Stimulated activated CD8-positive, alpha-beta memory T cell treated with anti-CD3 and anti-CD28 coated beads, Interleukin-12 subunit alpha, Interleukin-12 subunit beta, amount 100 ng/mL, for 1 hour (primary cell): Measurements from ENCODE around the gene SGCA.

ENCODE experiments used
- DNase-seq: peaks from one replicate; pipeline ENCODE4 v3.0.0-alpha.2; 2020; ENCODE audit warnings: low read depth

SGCA gene

DNA sequence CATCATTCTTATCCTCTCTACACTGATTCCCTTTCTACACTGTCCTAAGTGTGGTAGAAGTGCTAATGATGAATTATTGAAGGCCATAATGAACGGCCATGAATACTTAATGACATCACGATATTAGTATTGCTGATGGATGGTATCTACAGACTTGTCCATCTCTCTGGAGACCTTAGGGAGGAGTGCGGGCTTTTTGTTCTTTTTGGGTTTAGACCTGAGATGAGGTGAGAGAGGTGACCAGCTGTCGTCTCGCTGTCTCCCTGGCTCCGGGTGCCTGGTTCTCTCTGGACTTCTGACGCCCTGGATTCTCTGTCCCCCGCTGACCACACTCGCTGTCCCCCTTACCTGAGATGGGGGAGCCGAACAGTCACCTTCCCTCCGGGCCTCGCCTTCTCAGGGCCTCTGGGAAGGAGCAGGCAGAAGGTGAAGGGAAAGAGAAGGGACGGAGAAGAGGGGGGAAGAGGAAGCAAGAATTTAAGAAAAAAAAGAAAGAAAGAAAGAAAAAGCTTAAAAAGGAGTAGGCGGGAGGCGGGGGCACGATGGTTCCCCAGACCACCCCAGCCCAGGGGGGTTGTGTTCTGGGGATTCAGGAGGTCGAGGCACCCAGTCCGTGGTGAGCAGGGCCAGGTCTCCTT is 17.1 kb downstream of the SGCA start:
- DNase-seq: no peak

DNA sequence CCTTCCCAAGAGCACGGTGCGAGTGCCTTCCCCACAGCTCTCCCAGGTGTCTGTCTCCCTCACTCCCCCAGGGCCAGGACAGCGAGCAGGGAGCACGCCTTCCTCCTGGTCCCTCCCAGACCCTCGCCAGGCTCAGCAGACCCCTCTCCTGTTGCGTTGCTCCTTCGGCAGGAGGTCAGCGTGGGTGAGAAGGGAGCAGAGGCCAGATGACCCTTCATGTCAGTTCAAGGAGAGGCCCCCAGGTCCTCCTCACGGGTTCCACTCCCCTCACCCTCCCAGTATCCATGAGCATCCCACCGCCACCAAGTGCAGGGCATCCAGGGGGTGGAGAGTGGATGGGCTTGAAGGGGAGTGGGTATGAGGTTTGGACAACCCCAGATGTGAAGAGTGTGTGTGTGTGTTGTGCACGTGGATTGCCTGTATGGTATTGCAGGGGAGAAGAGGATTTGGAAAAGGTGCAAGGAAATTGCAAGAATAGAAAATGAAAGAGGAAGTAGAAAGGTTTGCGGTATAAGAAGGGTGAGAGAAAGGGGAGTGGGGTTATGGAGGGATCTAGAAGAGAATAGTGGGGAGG is 17.7 kb downstream of the SGCA start:
- no peak for DNase-seq

DNA sequence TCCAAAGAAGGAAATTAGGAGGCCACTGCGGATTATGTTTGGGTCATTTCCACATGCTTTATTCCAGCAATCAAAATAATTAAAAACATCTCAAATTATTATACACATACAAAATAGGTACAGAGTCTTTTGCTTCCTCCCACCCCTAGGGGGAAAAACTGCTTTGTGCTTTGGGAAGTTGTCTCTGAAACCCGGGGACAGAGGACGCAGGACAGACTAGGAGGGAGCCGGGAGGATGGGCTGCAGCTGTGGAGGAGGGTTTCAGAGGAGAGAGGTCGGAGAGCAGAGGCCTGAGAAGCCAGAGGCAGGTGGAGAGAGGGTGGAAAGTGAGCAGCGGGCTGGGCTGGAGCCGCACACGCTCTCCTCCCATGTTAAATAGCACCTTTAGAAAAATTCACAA is 18.3 kb downstream of the SGCA start:
- no peak for DNase-seq

DNA sequence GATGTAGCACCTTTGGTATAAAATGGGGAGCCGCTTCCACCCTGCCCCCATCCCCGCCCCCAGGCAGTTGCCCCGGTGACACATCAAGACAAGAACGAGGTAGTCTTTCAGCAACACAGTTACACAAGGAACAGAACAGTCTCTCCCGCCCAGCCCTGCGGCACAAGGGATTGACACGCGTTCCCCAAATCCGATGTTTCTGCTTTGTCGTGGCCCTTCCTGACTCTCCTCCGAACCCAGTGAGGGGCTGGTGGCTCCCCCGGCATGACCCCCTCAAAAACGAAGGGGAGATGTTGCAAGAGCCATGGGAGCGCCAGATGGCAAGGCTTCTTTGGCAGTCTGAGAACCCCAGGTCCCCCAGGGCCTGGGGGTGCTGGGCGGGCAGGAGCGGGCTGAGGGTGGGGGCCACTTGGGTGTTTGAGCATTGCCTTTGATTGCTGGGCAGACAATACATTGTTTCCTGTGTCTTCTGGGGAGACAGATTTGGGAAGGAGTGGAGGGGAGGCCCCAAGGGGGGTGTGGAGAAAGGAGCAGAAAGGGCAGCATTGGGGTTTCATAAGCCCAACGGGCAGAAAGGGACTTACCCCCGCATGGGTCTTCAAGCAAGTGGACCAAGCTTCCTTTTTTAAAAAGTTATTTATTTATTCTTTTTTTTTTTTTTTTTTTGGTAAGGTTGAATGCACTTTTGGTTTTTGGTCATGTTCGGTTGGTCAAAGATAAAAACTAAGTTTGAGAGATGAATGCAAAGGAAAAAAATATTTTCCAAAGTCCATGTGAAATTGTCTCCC is 19.0 kb downstream of the SGCA start:
- no peak for DNase-seq

DNA sequence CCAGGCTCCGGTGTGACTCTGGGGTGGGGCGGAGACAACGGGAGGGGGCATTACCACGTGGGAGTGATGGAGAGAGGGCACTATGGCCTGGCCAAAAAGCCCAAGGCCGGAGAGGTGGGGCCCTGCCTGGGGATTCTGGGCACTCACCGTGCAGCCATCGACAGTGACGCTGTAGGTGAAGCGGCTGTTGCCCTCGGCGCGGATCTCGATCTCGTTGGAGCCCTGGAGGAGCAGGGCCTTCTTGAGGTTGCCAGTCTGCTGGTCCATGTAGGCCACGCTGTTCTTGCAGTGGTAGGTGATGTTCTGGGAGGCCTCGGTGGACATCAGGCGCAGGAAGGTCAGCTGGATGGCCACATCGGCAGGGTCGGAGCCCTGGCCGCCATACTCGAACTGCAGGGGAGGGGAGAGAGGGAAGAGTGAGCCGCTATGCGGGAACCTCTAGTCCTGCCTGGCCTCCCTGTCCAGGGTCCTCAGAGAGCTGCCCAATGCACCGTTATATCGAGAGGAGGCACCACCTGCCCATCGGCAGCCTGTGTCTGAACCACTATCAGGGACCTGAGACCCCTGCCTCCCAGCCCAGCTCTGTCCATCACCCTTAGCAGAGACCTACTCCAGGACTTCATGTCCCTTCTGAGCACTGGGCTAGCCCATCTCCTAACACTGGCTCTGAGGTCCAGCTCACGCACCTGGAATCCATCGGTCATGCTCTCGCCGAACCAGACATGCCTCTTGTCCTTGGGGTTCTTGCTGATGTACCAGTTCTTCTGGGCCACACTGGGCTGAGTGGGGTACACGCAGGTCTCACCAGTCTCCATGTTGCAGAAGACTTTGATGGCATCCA is 20.0 kb downstream of the SGCA start:
- DNase-seq: no peak

DNA sequence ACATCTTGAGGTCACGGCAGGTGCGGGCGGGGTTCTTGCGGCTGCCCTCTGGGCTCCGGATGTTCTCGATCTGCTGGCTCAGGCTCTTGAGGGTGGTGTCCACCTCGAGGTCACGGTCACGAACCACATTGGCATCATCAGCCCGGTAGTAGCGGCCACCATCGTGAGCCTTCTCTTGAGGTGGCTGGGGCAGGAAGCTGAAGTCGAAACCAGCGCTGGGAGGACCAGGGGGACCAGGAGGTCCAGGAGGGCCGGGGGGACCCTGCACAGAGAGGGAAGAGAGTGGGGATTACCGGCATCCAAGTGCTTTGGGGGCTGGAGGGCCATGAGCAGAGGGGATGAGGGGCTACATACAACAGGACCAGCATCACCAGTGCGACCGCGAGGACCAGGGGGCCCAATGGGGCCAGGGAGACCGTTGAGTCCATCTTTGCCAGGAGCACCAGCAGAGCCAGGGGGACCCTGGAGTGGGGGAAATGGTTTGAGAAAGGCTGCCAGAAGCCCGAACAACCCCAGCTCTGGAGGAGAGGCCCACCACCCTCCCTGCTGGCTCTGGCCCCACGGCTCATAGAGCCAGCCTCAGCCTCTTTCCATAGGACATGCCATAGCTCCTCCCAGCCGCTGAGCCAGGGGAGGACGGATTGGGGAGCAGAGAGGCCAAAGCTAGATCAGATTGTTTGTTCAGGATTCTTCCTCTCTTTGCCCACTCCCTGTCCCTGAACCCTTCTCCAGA is 21.0 kb downstream of the SGCA start:
- DNase-seq: no peak

DNA sequence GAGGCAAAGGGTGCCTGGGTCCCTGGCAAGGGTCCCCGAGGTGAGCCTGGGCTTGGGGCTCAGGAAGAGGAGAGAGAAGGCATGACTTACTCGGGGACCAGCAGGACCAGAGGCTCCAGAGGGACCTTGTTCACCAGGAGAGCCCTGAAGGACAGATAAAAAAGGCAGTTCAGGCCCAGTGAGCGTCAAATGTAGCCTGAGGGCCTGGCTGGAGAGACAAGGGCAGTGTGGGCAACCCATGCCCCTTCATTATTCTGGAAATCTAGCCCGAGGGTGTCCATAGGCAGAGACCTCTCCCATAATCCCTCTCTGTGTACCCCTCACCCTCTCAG is 21.6 kb downstream of the SGCA start:
- DNase-seq: no peak

DNA sequence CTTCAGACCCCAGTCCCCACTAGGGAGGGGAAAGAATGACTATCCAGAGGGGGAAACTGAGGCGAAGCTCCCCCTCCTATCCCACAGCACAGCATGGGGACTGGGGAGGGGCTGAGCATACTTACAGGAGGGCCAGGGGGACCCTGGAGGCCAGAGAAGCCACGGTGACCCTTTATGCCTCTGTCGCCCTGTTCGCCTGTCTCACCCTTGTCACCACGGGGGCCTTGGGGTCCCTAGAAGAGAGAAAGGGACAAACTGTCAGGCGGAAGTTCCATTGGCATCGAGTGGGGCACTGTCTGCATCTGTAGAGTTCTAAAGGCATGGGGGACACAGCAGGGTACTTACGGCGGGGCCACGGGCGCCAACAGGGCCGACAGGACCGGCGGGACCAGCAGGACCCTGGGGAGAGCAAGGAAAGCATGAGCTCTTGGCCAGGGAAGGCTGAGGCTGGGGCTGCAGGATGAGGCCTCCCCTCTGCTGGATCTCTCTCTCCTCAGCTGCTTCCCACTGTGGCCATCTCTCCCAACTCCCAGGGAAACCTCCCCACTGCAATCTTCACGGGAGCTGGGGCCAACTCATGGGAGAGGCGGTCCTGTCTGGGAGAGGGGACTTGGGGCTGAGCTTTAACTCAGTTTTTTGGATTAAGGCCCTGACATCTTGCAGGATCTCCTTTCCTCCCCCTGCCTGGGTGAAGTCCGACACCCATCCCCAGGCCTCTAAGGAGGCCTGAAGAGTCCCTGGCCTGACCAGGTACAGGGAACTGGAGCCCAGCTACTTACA is 22.1 kb downstream of the SGCA start:
- DNase-seq: no peak

DNA sequence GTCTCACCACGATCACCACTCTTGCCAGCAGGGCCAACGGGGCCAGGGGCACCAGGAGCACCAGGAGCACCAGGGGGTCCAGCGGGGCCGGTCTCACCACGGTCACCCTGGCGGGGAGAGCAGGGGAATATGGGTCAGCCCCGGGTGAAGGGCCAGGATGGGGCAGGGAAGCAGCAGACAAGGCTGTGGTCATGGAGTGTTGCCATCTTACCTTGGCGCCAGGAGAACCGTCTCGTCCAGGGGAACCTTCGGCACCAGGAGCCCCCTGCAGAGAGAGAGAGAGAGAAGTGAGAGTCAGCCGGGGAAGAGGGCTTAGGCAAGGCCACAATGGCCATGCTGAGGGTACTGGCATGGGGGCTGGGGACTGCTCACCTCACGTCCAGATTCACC is 22.7 kb downstream of the SGCA start:
- no peak for DNase-seq

DNA sequence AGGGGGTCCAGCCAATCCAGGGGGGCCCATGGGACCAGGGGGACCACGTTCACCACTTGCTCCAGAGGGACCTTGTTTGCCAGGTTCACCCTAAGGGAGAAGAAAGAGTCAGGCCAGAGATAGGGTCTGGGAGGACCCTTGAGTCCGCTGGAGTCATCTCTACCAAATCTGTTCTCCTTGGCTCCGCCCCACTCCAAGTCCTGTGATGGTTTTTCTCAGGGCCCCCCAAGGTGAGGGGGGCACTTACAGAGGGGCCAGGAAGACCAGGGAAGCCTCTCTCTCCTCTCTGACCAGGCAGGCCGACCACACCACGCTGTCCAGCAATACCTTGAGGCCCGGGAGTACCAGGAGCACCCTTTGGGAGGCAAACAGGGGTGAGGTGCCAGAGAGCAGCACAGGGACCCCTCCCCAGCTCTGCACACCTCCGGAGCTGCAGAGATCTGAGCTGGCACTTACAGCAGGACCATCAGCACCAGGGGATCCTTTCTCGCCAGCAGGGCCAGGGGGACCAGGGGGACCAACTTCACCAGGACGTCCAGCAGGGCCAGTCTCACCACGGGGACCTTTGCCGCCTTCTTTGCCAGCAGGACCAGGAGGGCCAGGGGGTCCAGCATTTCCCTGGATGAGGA is 23.2 kb downstream of the SGCA start:
- no peak for DNase-seq

DNA sequence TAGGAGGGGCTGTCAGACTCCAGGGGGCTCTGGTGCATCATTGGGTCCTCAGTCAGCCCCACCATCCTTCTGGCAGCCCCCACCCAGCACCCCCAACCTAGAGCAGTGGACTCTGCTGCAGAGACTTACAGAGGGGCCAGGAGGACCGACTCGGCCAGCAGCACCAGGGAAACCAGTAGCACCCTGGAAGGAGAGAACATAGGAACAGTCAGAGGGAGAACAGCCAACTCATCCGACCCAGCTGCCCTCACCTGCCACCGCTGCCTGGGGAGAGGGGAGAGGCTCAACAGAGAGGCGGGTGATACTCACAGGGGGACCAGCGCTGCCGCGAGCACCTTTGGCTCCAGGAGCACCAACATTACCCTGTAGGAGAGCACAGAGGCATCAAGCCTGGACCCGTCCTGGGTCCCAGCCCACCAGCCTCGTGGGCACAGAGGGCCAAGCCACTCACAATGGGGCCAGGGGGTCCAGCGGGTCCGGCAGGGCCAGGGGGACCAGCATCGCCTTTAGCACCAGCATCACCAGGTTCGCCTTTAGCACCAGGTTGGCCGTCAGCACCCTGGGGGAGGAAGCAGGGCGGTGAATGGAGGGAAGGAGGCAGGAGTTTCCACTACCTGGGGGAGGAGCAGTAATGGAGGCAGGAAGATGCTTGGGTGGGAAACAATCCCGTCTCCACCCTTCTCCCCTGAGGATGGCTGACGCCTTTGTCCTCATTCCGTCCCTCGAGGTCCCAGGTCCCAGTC is 23.9 kb downstream of the SGCA start:
- no peak for DNase-seq

DNA sequence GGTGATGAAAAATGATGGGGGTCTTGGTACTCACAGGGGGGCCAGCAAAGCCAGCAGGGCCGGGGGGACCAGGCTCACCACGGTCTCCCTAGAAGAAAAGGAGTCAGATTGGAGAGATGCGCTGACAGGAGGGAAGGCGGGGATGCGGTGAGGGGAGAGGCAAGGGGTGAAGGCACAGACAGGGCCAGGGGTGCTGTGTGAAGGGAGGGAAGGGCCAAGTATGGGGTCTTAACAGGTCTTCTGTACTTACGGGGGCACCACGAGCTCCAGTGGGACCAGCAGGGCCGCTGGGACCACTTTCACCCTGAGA is 24.4 kb downstream of the SGCA start:
- DNase-seq: no peak

DNA sequence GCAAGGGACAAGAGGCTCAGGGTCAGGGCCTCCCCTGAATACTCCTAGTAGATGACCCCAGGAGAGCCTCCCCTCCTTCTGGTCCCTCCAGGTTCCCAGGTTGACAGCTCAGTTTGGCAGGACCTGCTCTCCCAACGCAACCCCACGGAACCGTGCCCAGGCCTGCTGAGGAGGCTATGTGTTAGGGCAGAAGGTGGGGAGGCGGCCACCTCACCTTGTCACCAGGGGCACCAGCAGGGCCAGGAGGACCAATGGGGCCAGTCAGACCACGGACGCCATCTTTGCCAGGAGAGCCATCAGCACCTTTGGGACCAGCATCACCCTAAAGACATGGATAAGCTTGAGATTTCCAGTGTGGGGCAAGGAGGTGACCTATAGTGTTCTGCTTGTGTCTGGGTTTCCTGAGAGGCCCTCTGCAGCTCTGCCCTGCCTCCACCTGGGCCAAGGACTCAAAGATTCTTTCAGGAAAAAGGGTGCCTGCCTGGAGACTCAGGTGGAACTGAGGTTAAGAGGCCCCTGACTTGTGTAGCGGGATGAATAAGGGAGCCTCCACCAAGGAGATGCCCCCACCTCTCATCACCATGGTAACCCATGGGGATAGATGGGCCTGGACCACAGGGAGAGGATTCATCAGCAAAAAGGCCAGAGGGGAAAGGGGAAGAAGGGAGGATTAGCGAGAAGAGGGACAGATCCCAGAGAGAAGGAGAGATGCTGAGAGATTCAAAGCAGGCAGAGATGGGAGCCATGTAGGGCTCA is 25.0 kb downstream of the SGCA start:
- no peak for DNase-seq

DNA sequence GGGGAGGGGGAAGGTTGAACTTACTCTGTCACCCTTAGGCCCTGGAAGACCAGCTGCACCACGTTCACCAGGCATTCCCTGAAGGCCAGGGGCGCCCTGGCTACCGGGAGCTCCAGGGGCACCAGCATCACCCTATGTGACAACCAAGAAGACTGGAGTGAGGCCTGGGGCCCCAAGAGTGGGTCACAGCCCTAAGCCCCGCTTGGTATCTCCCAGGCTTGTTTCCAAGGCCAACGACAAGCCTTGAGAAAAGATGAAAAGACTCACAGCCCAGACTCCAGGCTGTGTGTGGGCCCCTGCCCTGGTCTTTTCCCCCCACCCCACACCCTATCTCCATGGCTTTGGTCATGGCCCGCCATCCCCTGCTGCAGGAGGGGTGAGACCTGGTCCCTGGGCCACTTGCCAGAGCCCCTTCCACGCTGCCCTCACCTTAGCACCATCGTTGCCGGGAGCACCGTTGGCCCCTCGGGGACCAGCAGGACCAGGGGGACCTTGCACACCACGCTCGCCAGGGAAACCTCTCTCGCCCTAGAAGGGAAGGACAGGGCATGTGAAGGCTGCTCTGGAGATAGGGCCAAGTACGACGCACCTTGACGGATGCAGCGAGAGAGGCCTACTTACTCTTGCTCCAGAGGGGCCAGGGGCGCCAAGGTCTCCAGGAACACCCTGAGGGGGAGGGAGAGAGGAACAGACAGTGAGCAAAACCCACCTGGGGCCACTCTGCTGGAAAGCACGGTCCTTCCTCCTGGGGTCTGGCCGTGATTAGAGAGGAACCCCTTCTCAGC is 25.7 kb downstream of the SGCA start:
- DNase-seq: no peak

DNA sequence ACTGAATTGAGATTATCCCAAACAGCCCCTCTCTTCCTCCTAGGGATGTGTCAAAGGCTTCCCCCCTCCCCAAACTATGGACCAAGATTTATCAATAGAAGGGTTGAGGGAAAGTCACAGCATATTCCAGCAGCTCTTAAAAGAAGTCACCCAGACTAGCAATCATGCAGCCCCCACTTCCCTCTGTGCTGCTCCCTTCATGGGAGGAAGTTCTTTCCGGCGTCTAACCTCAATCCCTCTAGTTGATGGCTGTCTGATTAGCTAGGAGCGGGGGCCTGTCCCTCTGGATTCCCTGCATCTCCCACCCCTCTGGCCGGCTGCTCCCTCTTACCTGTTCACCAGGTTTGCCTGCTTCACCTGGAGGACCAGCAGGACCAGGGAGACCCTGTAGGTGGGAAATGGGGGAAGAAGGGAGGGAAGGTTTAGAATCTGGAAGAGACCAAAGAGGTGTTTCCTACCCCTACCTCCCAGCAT is 26.4 kb downstream of the SGCA start:
- no peak for DNase-seq

DNA sequence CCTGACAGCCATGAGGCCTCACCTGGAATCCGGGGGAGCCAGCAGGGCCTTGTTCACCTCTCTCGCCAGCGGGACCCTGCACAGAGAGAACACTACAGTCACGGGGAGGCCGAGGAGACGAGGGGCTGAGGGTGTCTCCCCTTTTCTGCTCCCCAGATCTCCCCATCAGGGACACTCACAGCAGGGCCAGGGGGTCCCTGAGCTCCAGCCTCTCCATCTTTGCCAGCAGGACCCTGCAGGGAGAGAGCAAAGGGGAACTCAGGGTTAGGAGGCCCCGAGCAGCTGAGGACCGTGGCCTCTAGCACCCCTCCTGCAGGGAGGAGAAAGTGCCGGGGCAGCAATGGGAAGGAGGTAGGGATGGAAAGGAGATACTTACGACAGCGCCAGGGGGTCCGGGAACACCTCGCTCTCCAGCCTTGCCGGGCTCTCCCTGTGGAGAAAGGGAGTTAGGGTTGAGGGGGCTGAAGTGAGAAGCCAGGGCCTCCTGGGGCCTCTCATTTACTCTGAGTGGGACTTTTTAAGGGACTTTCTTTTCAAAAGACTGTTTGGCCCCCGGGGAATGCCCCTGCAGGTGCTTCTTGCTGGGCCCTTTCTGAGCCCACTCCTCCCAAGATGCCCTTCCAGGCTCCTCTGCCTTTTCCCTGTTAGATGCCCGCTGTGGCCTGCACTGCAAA is 26.9 kb downstream of the SGCA start:
- no peak for DNase-seq

DNA sequence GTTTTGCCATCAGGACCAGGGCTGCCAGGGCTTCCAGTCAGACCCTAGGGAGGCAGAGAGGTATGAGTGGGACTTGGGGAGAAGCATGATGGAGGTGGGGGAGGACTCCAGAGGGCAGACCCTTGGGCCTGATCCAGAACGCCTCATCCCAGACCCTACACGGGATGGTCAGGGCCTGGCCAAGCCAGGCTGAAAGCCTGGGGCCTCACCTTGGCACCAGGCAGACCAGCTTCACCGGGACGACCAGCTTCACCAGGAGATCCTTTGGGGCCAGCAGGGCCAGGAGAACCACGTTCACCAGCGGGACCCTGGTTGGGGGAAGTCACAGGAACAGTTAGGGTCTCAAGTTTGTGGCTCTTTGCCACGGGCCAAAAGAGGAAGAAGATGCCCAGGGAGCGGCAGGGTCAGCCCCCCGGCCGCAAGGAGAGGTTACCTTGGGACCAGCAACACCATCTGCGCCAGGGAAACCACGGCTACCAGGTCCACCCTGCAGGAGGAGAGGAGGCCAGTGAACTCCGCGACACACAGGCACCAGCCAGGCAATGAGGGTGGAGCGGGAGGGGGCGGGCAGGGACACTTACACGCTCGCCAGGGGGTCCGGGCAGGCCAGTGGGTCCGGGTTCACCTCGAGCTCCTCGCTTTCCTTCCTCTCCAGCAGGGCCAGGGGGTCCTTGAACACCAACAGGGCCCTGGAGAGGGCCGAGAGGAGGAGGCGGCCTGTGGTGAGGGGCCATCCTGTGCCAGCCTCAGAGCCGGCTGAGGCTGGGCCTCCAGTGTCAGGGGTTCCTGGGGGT is 28.5 kb downstream of the SGCA start:
- no peak for DNase-seq
